Natural killer cell (primary cell): ENCODE results near the gene NOL7. TPM values are rescaled to one million over a fixed set of nuclear protein-coding genes. Genes with fewer than 3 reads are reported as not detected.
A peak's percentile ranks its signal among the peaks of the same experiment; 100 is the strongest.

ENCODE experiments used
- ATAC-seq, 3 donors: fragments of 150-1000 bp in 2 of 3; fragments of 200-7000 bp in 1 of 3; cut with Tn5 transposase; 1 replicate in 1 of 3; 2 replicates in 2 of 3; pipeline ENCODE4 v1.10.0; 2021; ENCODE audit warnings: mild to moderate bottlenecking in 2 of 3, moderate library complexity in 2 of 3
- DNase-seq, 2 donors: peaks; one replicate each; pipeline versions ENCODE4 v3.0.0 to v3.0.0-alpha.2; 2013 to 2021; ENCODE audit warnings: mixed read lengths in 1 of 2
- H3K27ac ChIP-seq: one replicate; pipeline ENCODE4 v1.5.1; 2013; ENCODE audit warnings: mild to moderate bottlenecking, low read length
- H3K27me3 ChIP-seq: one replicate; pipeline ENCODE4 v1.6.1; 2013; ENCODE audit warnings: low read length; ENCODE audit not compliant: control insufficient read depth, insufficient read depth
- H3K36me3 ChIP-seq: one replicate; pipeline ENCODE4 v1.6.1; 2013; ENCODE audit warnings: low read length; ENCODE audit not compliant: control insufficient read depth, insufficient read depth
- H3K4me1 ChIP-seq: one replicate; pipeline ENCODE4 v1.6.1; 2013; ENCODE audit warnings: low read length; ENCODE audit not compliant: control insufficient read depth, insufficient read depth
- H3K4me3 ChIP-seq: one replicate; pipeline ENCODE4 v1.5.1; 2013; ENCODE audit warnings: low read length
- H3K9me3 ChIP-seq: one replicate; pipeline ENCODE4 v1.6.1; 2013; ENCODE audit warnings: low read length; ENCODE audit not compliant: control insufficient read depth, insufficient read depth
- H3K27ac Mint-ChIP-seq, 2 donors: one replicate each; pipeline ENCODE4 v1.8.0; 2022; ENCODE audit warnings: mild to moderate bottlenecking in 2 of 2, mixed read lengths in 2 of 2, moderate library complexity in 1 of 2
- H3K27me3 Mint-ChIP-seq, 2 donors: one replicate each; pipeline ENCODE4 v1.8.0; 2022; ENCODE audit warnings: low read depth in 2 of 2, mixed read lengths in 2 of 2
- H3K36me3 Mint-ChIP-seq: one replicate; pipeline ENCODE4 v1.8.0; 2022; ENCODE audit warnings: mixed read lengths
- H3K4me1 Mint-ChIP-seq, 2 donors: one replicate each; pipeline ENCODE4 v1.8.0; 2022; ENCODE audit warnings: mixed read lengths in 2 of 2
- H3K4me3 Mint-ChIP-seq: one replicate; pipeline ENCODE4 v1.8.0; 2022; ENCODE audit warnings: mild to moderate bottlenecking, moderate library complexity, mixed read lengths
- H3K9me3 Mint-ChIP-seq, 2 donors: one replicate each; pipeline ENCODE4 v1.8.0; 2022; ENCODE audit warnings: mixed read lengths in 2 of 2
- CTCF ChIP-seq: fragments of 200-600 bp; IDR thresholded peaks from one replicate; pipeline ENCODE4 v1.8.0; 2022; ENCODE audit warnings: antibody characterized with exemption
- WGBS: methylation state at CpG from one replicate; pipeline ENCODE4 v1.1.7; 2013; ENCODE audit warnings: missing lambda C conversion rate; ENCODE audit not compliant: insufficient coverage; 5-methylcytosine and 5-hydroxymethylcytosine counted together
- intact Hi-C: fragments of 100-400 bp; cut with micrococcal nuclease; formaldehyde crosslinking; loops from one replicate; pipeline ENCODE4 v1.14.2; 2022
- total RNA-seq, 4 donors: library from RNA; stranded (reverse); fragments of 120-200 nt in 1 of 4; gene quantifications; one replicate each; pipeline versions ENCODE4 v1.2.3 to v1.2.4, GENCODE V29; 2013 to 2022

The NOL7 gene
- total RNA-seq, 3 donors from 2014 or later (not counting 1 experiment from before 2014, with no cell fraction given) = 24.7 to 31.3 (median 29.6) TPM

DNA sequence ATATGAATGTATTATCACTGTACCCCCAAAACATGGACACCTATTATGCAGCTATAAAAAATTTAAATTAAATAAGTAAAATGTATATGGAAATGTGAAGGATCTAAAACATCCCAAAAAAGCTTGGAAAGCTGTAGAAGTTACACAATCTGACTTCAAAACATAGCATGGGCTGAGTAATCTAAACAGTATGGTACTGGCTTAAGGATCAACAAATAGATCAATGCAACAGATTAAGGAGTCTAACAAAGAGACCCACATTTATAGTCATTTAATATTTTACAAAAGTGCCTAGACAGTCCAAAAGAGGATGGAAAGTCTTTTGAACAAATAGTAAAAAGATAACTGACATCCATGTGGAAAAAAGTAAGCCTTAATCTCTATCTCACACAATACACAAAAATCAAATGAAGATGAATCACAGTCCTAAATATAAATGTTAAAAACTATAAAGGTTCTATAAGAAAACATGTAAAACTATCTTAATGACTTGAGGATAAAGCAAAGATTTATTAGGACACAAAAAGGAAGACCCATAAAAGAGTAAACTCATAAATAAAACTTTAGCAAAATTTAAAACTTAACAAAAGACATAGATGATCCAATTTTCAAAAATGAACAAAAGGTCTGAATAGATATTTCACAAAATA lies 49.7 kb downstream of the NOL7 start:
- Histone ChIP-seq H3K27me3 (no peaks in the 10 kb centered on the region), H3K27ac (no peak overlapping the region), H3K9me3 (no peaks in the 10 kb centered on the region), H3K4me1 (peaks cover 15% of the 10 kb centered on the region), H3K36me3 (no peaks in the 10 kb centered on the region), H3K4me3 (no peak overlapping the region)
- Mint-ChIP-seq H3K27ac (peak overlapping the region; percentile 71 to 76), H3K36me3 (no peaks in the 10 kb centered on the region), H3K4me3 (no peak overlapping the region), H3K27me3 (no peaks in the 10 kb centered on the region), H3K9me3 (no peaks in the 10 kb centered on the region), H3K4me1 (peaks cover 95 to 96% of the 10 kb centered on the region in 2 donors)
- no peak for TF ChIP-seq CTCF
- intact Hi-C loops = loop anchor here (5.0 kb wide), 1 partner anchor 47 kb away; the partner anchor contains the start of gene RANBP9
- DNase-seq (no peak), ATAC-seq (no peak)

DNA sequence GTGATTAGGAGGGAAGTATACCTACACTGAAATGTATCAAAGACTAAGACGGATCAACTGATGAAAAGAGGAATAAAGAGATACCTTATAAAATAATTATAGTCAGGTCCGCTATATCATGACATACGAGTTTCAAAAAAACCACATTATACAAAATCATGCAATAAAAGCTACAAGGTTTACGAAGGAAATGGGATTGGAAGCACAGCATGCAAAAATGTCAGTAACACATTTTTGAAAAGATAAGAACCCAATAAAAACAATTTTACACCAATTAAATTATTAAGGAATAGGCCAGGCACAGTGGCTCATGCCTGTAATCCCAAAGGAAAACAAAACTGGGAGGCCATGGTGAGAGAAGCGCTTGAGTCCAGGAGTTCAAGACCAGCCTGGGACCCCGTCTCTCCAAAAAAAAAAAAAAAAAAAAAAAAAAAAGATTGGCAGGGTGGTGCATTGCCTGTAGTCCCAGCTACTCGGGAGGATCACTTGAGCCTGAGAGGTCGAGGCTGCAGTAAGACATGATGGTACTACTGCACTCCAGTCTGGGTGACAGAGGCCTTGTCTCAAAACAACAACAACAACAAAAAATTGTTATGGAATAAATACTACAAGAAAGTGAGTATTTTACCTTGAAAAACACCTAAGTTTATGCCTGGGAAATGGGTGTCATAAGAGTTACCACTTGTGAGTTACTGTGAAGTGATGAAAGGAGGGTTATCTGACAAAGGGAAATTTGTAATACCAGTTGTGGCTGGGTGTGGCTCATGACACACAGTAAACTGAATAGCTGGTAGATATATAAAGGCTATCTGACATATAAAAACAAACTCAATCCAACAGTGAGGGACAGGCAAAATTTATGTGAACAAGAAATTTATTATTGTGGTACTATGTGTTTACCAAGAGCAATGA lies 51.3 kb downstream of the NOL7 start:
- H3K4me3 Mint-ChIP-seq = peak overlapping the region; percentile 59
- peaks cover 13% of the 10 kb centered on the region for H3K4me1 ChIP-seq
- peak overlapping the region; percentile 71 to 76 for H3K27ac Mint-ChIP-seq
- 93% methylated on average over 5 of the region's 8 CpGs for WGBS
- intact Hi-C loops = loop anchor here (5.0 kb wide), 1 partner anchor 46 kb away; the partner anchor contains the start of gene RANBP9
- H3K4me3 ChIP-seq = no peak overlapping the region
- no peaks in the 10 kb centered on the region for H3K9me3 Mint-ChIP-seq
- ATAC-seq = peak; percentile 70 to 79 (median 78)
- TF ChIP-seq CTCF = no peak
- H3K36me3 ChIP-seq = no peaks in the 10 kb centered on the region
- no peak overlapping the region for H3K27ac ChIP-seq
- H3K36me3 Mint-ChIP-seq = no peaks in the 10 kb centered on the region
- peak in 1 of 2 donors; percentile 28 for DNase-seq
- H3K9me3 ChIP-seq = no peaks in the 10 kb centered on the region
- peaks cover 88 to 89% of the 10 kb centered on the region in 2 donors for H3K4me1 Mint-ChIP-seq
- no peaks in the 10 kb centered on the region for H3K27me3 ChIP-seq
- H3K27me3 Mint-ChIP-seq = no peaks in the 10 kb centered on the region

DNA sequence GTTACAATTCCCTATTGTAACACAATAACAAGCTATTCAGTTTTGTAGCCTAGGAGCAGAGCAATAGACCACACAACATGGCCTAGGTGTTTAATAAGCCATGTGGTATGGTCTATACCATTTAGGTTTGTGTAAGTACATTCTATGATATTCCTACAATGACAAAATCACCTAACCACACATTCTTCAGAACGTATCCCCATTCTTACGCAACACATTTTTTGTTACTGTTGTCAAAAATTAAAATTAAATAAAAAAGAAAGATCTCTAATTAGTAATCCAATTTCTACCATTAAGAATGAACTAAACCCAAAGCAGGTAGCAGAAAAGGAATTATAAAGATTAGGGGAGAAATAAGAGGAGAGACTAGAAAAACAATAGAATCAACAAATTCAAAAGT lies 52.5 kb downstream of the NOL7 start:
- Mint-ChIP-seq H3K4me3 (peak overlapping the region; percentile 28), H3K9me3 (no peaks in the 10 kb centered on the region), H3K36me3 (no peaks in the 10 kb centered on the region), H3K27ac (peak overlapping the region; percentile 71 to 76), H3K27me3 (no peaks in the 10 kb centered on the region), H3K4me1 (peaks cover 88% of the 10 kb centered on the region in 2 donors)
- no peak for ATAC-seq
- DNase-seq = no peak
- H3K27ac ChIP-seq = no peak overlapping the region
- no CpG with 5 or more reads among the region's 2 CpGs for WGBS
- no peak overlapping the region for H3K4me3 ChIP-seq
- TF ChIP-seq CTCF = no peak
- H3K9me3 ChIP-seq = no peaks in the 10 kb centered on the region
- no peaks in the 10 kb centered on the region for H3K27me3 ChIP-seq
- H3K4me1 ChIP-seq = peaks cover 13% of the 10 kb centered on the region
- H3K36me3 ChIP-seq = no peaks in the 10 kb centered on the region
- intact Hi-C loops = loop anchor here (5.0 kb wide), 1 partner anchor 45 kb away; the partner anchor contains the start of gene RANBP9
